Stimulated activated CD8-positive, alpha-beta memory T cell treated with anti-CD3 and anti-CD28 coated beads, Interleukin-7, amount 100 ng/mL, for 24 hours (primary cell): ENCODE measurements around the gene BTBD18.

Source experiments
- DNase-seq: peaks from one replicate; pipeline ENCODE4 v3.0.0-alpha.2; 2020; ENCODE audit warnings: low read depth

BTBD18 gene

DNA sequence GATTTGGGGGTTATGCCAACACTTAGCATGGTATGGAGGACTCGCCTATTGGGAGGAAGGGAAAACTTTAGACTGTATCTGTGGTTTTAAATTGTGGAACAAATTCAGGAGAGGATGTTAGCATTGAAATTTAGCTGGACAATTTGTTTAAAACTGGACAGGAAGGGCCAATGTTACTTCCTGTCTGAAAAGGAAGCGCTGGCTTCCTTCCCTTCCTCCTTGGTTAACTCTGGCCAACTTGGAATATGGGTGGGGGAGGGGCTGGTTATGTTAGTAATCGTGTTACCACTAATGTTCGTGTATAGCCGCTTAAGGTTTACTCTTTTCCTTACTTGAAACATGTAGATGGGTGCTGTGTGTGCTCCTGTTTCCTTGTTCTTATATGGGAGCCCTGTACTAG, 23.9 kb upstream of the BTBD18 start:
- no peak for DNase-seq

DNA sequence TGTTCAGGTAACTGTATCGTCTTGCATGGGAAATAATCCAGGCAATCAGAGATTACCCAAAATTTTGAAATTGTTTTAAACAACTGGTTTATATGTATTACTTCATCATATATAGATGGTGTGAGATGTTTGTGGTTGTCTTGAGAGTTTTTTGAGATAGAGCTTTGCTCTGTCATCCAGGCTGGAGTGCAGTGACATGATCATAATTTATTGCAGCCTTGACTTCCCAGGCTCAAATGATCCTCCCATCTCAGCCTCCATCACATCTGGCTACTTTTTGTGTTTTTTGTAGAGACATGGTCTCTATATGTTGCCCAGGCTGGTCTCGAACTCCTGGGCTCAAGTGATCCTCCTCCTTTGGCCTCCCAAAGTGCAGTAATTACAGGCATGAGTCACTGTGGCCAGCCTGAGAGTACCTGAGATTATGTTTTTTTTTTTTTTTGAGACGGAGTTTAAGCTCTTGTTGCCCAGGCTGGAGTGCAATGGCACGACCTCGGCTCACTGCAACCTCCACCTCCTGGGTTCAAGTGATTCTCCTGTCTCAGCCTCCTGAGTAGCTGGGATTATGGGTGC, 21.5 kb upstream of the BTBD18 start:
- no peak for DNase-seq

DNA sequence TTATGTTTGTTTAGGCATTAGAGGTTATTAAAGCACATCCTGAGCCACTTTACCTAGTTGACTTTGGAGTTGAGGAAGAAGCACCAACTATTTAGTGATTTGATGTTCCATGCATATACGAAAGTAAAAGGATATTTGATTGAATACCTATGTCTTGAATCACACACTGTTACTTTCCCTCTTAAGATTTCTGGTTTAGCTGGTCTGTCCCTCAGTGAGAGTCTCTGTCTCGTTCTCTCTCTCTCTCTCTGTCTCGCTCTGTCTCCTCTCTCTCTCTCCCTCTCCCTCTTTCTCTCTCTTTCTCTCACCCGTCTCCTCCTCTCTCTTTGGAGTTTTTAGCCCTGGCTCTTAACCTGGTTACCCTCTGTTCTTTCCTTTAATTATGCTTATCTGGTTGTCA, 20.9 kb upstream of the BTBD18 start:
- no peak for DNase-seq

DNA sequence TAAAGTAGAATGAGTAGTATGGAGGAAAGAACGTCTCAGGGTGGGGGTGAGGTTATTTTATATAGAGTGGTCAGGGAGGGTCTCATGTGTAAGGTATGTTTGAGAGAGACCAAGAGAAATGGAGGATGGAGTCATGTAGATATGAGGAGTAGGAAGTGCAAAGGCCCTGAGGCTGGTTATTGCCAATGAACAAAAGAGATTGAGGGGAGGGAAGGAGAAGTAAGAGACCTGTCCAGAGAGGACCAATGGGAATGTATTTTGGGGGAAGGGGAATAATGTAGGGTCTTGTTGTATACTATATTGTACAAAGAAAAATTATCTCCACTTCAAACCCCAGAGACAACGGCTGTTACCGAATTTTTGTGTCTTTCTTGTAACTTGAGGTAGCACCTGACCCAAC, 19.7 kb upstream of the BTBD18 start:
- DNase-seq = no peak

DNA sequence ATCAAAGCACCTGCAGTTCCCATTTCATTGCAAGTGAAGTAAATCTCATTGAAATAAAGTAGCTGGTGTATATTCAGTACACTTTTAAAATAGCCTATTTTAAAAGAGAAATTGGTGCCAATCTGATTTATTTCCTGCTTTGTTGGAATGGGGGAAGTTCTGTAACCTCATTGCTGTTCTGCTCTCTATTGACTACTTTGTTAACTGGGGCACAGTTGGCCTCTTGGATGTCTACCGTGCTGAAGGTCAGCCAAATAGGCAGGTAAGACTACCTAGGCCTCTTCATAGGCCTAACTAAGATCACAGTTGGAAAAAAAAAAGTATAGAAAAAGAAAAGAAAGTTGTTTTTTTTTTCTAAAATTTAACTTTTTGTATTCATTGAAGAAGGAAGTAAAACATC, 19.2 kb upstream of the BTBD18 start:
- DNase-seq = no peak

DNA sequence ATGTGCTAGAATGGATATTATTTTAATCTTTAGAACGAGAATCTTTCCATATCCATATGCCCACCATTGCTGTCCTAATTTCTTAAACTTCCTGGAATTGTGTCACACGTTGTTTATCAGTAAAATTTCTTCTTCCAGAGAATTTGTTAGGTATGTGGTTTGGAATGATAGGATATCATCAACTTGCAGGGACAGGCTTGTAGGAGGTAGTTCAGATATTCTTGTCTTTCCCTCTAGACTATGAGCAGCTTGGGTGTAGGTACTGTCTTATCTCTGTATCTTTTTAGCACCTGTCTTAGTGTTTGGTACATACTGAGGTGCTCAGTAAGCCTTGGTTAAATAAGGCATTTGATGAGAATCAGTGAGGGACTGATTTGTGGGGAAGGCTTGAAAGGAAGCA, 13.4 kb upstream of the BTBD18 start:
- no peak for DNase-seq

DNA sequence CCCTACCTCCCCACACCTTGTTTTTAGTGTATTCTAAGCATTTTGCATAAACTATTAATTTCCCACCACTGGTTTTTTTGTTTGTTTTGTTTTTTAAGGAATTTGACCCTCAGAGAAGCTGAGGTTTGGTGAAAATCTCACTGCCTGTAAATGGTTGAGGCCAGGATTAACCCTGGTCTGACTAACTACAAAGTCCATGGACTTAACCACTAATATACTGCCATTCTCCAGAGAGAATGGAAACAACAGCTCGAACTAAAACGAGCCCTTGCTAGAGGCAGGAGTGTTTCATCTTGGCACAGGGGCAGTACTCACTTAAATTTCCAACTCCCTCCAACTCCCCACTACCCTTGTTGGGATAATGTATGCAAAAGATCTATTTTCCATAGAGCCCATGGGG, 12.9 kb upstream of the BTBD18 start:
- DNase-seq = no peak

DNA sequence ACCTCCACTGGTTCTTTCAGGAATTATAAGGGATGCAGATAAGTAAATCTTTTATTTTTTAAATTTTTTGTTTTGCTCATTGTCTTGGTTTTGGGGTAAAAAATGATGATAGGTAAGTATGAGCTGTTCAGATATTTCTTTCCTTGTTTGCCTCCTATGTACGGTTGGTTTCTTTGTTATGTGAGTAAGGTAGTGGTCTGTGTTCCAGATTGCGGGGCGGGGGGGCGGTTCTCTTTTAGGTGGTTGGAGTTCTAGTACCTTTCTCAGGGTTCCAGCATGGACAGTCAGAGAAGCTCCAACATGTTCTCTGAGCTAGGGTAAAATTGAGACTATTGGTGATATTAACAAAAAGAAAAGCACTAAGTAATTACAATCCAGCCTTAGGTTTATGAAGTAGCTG, 12.4 kb upstream of the BTBD18 start:
- no peak for DNase-seq

DNA sequence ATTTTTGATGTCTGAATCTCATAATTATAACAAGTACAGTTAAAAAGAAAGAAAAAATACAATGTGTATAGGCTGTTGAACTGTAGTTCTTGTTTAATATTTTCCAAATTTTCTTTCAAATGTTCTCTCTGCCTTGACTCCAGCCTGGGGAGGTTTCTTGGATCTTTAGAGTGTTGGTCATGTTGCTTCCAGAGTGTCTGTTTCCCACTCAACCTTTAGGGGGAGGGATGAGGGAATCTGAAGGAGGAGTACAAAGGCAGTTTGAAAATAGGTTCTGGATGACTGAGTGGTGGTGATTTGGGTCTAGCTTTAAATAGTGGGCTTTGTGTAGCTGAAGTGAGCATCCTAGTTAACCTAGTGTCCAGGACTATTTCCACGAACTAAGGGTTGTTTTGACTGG, 11.9 kb upstream of the BTBD18 start:
- no peak for DNase-seq

DNA sequence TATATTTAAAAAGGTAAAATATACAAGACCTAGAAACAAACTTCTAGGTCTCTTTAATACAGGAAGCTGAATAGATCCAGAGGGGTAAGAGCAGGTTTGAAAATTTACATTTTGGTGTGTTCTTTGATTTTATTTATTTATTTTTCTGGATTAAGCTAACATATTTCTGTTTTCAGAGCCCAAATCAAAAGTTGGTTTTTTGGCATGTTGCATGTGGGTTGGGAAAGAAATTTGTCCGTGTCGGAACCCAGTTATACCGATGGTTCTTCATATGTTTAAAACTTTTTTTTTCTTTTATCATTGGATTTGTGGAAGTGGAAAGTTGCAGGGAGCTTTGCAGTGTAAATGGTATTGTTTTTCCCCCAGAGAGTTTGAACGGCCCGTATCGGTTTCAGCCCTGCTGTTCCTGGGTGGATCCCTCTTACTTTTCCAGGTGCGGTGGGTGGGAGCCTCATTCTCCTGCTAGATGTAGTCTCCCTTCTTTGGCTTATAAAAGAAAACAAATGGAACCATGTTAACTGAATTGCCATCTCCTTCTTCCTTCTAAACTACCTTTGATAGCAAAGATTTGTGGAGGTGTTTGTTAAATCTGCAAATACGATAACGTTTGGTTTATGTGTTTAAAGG, 10.7 kb upstream of the BTBD18 start:
- DNase-seq = no peak

DNA sequence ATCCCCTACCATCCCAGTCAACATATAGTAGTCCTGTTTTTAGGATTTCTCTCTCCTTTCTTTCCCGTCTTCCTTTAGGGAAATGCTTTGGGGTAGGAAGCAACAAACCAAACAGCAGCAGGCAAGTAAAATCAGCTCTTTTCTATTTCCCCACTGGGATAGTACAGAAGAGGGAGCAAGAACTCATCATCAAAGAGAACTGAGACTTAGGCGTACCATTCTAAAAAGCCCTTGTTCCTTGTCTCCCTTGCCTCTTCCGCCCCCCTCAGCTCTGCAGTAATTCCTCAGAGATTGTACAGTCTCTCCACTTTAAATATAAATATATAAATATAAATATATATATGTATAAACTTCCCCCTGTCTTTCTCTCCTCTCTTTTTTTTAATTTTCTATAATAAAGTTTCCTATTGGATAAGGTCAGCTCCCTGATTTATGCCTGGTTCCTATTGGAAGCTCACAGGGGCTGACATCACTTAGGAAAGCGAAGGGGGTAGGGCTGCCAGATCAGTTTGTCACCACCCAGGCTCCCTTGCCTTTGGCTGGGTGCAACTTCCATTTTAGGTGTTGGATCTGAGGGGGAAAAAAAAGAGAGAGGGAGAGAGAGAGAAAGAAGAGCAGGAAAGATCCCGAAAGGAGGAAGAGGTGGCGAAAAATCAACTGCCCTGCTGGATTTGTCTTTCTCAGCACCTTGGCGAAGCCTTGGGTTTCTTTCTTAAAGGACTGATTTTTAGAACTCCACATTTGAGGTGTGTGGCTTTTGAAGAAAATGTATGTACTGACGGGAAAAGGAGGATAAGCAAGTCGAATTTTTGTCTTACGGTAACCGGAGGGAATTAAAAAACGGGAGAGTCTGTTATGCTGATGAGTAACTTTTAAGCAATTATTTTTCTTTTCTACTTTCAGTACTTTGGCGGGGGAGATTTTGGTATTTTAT, 9.9 kb upstream of the BTBD18 start, which contains the start of gene CTNND1:
CTNND1 (plus strand) TSS at position 502 of the 934 bp plus-strand sequence. CDS start 29,677 bp downstream, outside the sequence.
- DNase-seq = no peak

DNA sequence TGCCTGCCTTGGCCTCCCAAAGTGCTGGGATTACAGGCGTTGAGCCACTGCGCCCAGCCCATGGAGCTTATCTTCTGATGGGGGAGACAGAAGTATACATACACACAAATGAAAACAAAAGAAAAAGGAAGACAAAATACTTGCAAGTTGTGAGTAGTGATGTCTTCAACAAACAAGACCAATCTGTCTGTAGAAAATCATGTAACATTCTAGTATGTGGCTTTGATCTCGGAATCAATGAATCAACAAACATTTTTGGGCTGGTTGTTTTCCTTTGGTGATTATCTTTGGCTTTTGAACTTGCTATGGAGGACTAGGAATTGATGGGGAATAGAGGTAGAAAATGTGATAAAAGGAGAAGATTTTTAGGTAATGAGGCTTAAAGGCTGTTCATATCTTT, 6.6 kb upstream of the BTBD18 start:
- no peak for DNase-seq

DNA sequence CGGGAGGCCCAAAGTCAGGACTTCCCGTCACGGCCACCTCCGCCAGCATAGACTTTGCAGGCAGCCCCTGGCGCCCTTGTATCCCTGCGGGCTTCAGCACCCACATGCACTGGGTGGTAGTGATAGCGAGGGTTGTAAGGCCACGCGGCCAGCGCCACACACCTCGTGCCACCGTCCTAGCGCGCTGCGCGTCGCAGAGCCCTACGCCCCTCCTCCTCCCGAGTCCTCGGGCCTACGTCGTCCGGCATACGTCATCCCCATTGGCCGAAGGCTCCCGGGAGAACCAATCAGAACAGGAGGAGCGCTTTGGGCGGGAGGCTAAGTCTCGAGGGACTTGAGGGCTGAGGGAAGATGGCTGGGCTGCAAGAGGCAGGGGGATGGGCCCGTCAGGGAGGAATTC, 1.3 kb upstream of the BTBD18 start:
- DNase-seq = no peak

DNA sequence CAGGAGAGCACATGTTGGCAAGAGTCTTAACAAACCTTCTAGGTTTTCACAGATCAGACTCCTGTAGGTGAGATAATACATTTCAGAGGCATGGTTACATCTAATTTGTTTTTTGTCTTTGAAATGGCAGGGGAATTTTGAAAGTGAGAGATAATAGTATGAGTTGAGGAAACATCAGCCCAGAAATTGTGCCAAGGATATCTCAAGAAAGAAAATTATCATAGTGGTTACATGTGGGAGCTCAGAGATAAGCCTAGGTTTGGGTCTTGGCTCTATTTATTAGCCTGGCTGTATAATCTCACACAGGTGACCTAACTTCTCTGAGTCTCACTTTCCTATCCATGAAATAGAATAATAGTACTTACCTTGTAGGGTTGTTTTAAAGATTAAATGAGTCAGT, 443 bp downstream of the BTBD18 start:
- no peak for DNase-seq

DNA sequence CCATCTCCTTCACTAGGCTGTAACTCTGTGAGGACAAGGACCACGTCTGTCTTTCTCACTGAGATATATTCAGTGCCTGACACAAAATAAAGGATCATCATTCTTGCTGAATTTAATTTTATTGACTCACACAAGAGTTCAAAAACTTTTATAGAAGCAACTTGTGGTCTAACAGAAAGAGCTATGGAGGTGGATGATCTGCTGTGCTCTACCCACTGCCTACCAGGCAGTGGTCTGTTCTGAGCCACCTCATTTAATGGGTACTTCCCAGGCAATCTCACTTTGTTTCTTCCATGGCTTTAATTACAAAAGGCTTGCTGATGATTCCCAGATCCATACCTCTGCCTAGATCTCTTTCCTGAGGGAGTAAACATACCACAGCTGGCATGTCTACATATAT, 4.7 kb downstream of the BTBD18 start:
- no peak for DNase-seq

DNA sequence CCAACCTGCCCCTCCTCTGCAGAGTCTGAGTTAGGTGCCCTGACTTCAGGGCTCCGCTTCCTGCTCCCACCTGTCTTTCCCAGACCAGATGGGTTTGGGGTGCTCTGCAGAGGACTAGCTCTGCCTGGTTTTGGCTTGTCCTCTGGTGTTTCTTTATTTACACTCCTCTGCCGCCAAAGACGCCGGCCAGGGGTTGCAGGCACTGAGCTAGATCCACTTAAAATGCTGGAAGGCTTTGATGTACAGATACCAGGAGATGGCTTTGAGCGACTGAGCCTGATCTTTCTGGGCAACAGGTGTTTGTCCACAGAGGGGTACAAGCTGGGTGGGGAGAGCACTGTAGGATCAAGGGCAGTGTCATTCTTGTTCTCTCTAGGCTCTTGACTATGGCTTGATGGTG, 6.4 kb downstream of the BTBD18 start:
- no peak for DNase-seq

DNA sequence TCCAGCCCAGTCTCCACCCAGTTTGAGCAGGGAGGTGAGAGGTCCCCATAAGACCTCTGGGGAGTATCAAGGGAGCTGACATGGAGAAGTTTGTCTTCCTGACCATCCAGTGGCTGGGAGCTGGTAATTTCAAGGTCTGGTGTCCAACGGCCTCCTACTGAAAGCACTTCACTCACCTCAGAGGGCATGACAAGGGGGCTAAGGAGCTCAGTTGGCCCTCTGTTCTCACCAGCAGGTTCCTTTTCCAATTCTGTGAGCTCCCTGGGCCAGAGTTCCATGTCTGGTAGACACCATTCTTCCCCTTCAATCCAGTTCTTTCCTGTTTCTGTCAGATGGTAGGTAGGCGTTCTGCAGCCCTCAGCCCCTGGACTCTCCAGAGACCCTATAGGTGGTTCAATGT, 7.3 kb downstream of the BTBD18 start:
- no peak for DNase-seq

DNA sequence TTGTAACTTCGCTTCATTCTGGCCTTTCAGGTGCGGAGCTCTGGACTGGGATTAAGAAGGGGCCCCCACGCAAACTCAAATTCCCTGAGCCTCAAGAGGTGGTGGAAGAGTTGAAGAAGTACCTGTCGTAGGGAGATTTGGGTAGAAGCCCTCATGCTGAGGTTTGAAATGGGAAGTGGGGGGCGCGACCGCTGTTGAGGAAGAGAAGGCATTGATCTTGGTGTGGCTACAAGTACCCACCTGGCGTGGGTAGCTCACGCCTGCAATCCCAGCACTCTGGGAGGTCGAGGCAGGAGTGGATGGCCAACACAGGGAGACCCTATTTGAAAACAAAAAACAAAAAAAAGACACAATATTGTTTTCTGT, 9.5 kb downstream of the BTBD18 start:
- DNase-seq = no peak

DNA sequence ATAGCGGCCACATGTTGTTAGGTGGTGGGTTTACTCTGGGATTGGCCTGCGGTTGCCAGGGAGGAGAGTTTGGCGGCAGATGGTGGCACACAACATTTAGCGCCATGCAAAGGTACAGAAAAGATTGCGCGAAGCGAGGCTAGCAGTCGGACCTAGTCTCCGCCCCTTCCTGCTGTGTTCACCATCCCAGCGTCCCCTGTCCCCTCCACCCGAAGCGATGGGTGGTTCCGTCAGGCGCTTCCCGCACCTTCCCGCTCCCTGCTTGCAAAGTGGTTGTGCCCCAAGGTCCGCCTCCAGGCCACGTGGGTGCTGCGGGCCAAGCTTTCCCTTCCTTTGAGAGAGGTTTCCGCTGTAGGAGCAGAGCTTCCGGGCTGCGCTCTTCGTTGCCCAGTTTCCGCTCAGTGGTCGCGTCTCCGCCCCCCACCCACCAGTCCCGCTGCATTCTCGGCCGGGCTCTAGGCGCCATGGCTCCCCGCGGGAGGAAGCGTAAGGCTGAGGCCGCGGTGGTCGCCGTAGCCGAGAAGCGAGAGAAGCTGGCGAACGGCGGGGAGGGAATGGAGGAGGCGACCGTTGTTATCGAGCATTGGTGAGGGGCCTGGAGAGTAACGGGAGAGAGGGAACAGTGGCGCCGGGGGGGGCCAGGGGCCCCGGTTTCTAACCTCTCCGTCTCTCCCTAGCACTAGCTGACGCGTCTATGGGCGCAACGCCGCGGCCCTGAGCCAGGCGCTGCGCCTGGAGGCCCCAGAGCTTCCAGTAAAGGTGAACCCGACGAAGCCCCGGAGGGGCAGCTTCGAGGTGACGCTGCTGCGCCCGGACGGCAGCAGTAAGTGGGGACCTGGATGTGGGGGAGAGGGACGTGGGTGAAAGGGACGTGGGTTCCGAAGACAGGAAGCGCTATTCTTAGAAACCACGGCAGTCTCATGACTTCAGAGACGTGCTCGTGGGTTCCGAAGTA, 10.2 kb downstream of the BTBD18 start, which contains the start of gene SELENOH:
SELENOH (plus strand) TSS at position 360 of the 955 bp plus-strand sequence; CDS start at position 465, 105 bp downstream.
- DNase-seq = peak; percentile 88

DNA sequence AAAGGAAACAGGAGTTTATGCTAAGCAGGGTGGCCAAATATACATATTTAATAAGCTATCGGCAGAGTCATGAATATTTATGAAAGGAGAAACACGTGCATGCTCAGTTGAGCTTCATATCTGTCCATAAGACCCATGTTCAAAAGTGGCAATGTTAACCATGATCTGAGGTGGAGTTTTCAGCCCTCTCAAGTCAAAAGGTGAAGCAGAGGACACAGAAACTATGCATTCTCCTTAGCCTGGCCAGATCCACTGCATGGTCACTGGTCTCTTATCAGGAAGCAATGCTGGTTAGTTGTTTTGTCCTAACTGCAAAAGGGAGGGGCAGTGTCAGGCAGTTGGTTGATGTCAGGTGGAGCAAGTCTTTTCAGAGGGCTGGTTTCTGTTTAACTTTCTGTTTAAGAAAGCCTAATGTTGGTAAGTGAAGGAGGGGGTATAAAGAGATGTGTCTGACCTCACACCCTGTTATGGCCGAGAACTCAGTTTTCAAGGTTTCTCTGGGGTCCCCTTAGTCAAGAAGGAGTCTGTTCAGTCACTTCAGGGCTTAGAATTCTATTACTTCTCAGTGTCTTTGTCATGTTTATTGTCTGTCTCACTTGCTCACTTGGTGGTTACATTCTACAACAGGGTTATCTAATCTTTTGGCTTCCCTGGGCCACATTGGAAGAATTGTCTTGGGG, 15.9 kb downstream of the BTBD18 start:
- no peak for DNase-seq

DNA sequence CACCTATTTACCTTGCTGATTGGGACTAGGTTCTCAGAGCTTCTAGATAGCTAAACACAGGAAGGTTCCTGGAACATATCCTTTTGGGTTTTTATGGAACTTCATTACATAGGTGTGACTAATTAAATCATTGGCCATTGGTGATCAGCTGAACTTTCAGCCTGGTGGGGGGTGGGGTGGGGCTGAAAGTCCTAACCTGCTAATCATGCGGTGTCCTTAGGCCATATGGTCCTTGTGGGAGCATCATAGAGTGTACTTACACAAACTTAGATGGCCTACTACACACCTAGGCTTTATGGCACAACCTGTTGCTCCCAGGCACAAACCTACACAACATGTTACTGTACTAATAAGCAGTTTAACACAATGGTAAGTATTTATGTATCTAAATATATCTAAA, 19.0 kb downstream of the BTBD18 start:
- DNase-seq = no peak
